SK-N-SH (cell line): ENCODE results near the gene JMJD1C. TPM values are rescaled to one million over a fixed set of nuclear protein-coding genes. Genes with fewer than 3 reads are reported as not detected.

Source experiments
- CTCF ChIA-PET: fragments of 300-600, 350-600 bp; formaldehyde crosslinking; extraction: SDS; loops from one replicate; lab custom pipeline; 2021; lab: Yijun Ruan, JAX
- POLR2A ChIA-PET: fragments of 350-600 bp; sonication (Branson Sonifier 250); formaldehyde crosslinking; extraction: SDS; loops from one replicate; lab custom pipeline; 2020; ENCODE audit warnings: antibody characterized with exemption, inconsistent platforms; lab: Yijun Ruan, JAX
- DNase-seq: peaks from one replicate; pipeline ENCODE4 v3.0.0; 2012
- H2AFZ ChIP-seq: fragments of 200-600 bp; sonication (generic); 2 replicates; pipeline ENCODE4 v1.8.1; 2016; ENCODE audit warnings: antibody characterized with exemption, mild to moderate bottlenecking, low read depth
- H3F3A ChIP-seq: fragments of 200-600 bp; sonication (generic); replicated peaks from 2 replicates; pipeline ENCODE3; 2016; ENCODE audit warnings: antibody characterized with exemption, mild to moderate bottlenecking; ENCODE audit not compliant: insufficient read depth
- H3K27ac ChIP-seq, 2 experiments: fragments of 200-500 bp in 1 of 2; fragments of 200-600 bp in 1 of 2; sonication (Bioruptor generic) in 1 of 2; sonication (generic), shearing (Covaris generic) in 1 of 2; 2 replicates each; pipeline versions ENCODE4 v1.5.1 to v1.6.1; 2014 to 2016; ENCODE audit warnings: low read depth in 2 of 2, inconsistent platforms in 1 of 2, low read length in 1 of 2, mild to moderate bottlenecking in 1 of 2, mixed read lengths in 1 of 2
- H3K27me3 ChIP-seq: fragments of 200-600 bp; sonication (generic), shearing (Covaris generic); 2 replicates; pipeline ENCODE4 v1.6.1; 2016; ENCODE audit warnings: mixed run types; ENCODE audit not compliant: insufficient read depth
- H3K36me3 ChIP-seq, 2 experiments: fragments of 200-500 bp in 1 of 2; fragments of 200-600 bp in 1 of 2; sonication (Bioruptor generic) in 1 of 2; sonication (generic) in 1 of 2; replicated peaks in 1 of 2; 2 replicates each; pipeline versions ENCODE3 to v1.5.1; 2014 to 2016; ENCODE audit warnings: low read length in 1 of 2, mild to moderate bottlenecking in 1 of 2; ENCODE audit not compliant: insufficient read depth in 2 of 2, control insufficient read depth in 1 of 2
- H3K4me1 ChIP-seq, 2 experiments: fragments of 200-500 bp in 1 of 2; fragments of 200-600 bp in 1 of 2; sonication (Bioruptor generic) in 1 of 2; sonication (generic), shearing (Covaris generic) in 1 of 2; 2 replicates each; pipeline versions ENCODE4 v1.5.1 to v1.6.1; 2014 to 2016; ENCODE audit warnings: low read depth in 1 of 2, low read length in 1 of 2, mixed run types in 1 of 2; ENCODE audit not compliant: insufficient read depth in 2 of 2, control insufficient read depth in 1 of 2
- H3K4me2 ChIP-seq: fragments of 200-600 bp; sonication (generic), shearing (Covaris generic); 2 replicates; pipeline ENCODE4 v1.6.1; 2017; ENCODE audit warnings: mixed run types
- H3K4me3 ChIP-seq, 2 experiments: fragments of 200-500 bp in 1 of 2; fragments of 200-600 bp in 1 of 2; sonication (Bioruptor generic) in 1 of 2; sonication (generic), shearing (Covaris generic) in 1 of 2; 2 replicates each; pipeline versions ENCODE4 v1.5.1 to v1.8.1; 2014 to 2016; ENCODE audit warnings: low read depth in 2 of 2, inconsistent platforms in 1 of 2, low read length in 1 of 2, mild to moderate bottlenecking in 1 of 2, mixed read lengths in 1 of 2, moderate library complexity in 1 of 2
- H3K79me2 ChIP-seq: fragments of 200-600 bp; sonication (generic); 2 replicates; pipeline ENCODE4 v1.8.1; 2017; ENCODE audit warnings: mild to moderate bottlenecking; ENCODE audit not compliant: insufficient read depth
- H3K9ac ChIP-seq: fragments of 200-600 bp; sonication (generic); 2 replicates; pipeline ENCODE4 v1.6.1; 2017; ENCODE audit warnings: mixed run types
- H3K9me2 ChIP-seq: fragments of 200-600 bp; sonication (generic); 2 replicates; pipeline ENCODE4 v1.6.1; 2017; ENCODE audit warnings: mixed run types
- H3K9me3 ChIP-seq: fragments of 200-600 bp; sonication (generic); 2 replicates; pipeline ENCODE4 v1.6.1; 2017; ENCODE audit warnings: mixed run types, mild to moderate bottlenecking, moderate library complexity
- H4K20me1 ChIP-seq: fragments of 200-600 bp; sonication (generic); 2 replicates; pipeline ENCODE4 v1.6.1; 2017; ENCODE audit warnings: mild to moderate bottlenecking, mixed run types; ENCODE audit not compliant: insufficient read depth
- CHD2 ChIP-seq: fragments of 150-350 bp; IDR thresholded peaks from 2 replicates; pipeline ENCODE4 v1.6.1; 2018; ENCODE audit warnings: low read length; ENCODE audit not compliant: partially characterized antibody
- ELF1 ChIP-seq: IDR thresholded peaks from 2 replicates; pipeline ENCODE4 v1.4.0; 2012
- FOSL2 ChIP-seq: IDR thresholded peaks from 2 replicates; pipeline ENCODE4 v1.4.0; 2012; ENCODE audit warnings: low read depth, mild to moderate bottlenecking, moderate library complexity, borderline replicate concordance
- FOXJ3 ChIP-seq: sonication (generic); formaldehyde crosslinking; IDR thresholded peaks from 2 replicates; pipeline ENCODE4 v1.5.1; 2020; ENCODE audit warnings: mild to moderate bottlenecking, missing genetic modification reagents
- FOXM1 ChIP-seq: IDR thresholded peaks from 2 replicates; pipeline ENCODE4 v1.4.0; 2012; ENCODE audit warnings: low read depth, mild to moderate bottlenecking
- GABPA ChIP-seq: IDR thresholded peaks from 2 replicates; pipeline ENCODE4 v1.4.0; 2012; ENCODE audit warnings: low read depth, mild to moderate bottlenecking
- GATA2 ChIP-seq: sonication (generic); formaldehyde crosslinking; IDR thresholded peaks from 2 replicates; pipeline ENCODE4 v1.5.0; 2020; ENCODE audit warnings: mild to moderate bottlenecking, missing genetic modification reagents
- JUND ChIP-seq: IDR thresholded peaks from 2 replicates; pipeline ENCODE4 v1.4.0; 2012
- MXI1 ChIP-seq: IDR thresholded peaks from 2 replicates; pipeline ENCODE4 v1.6.1; 2012; ENCODE audit warnings: mild to moderate bottlenecking, low read depth, low read length, improper control_type of control experiment
- NRF1 ChIP-seq: IDR thresholded peaks from 2 replicates; pipeline ENCODE4 v1.6.1; 2012; ENCODE audit warnings: low read depth, mild to moderate bottlenecking, low read length
- POLR2AphosphoS5 ChIP-seq: IDR thresholded peaks from 2 replicates; pipeline ENCODE4 v1.6.1; 2012; ENCODE audit warnings: low read depth, low read length
- RCOR1 ChIP-seq: fragments of 150-350 bp; IDR thresholded peaks from 2 replicates; pipeline ENCODE4 v1.6.1; 2017; ENCODE audit warnings: antibody characterized with exemption, low read length
- SIN3A ChIP-seq: IDR thresholded peaks from 2 replicates; pipeline ENCODE4 v1.6.1; 2012; ENCODE audit warnings: low read depth, mild to moderate bottlenecking, low read length, moderate library complexity, borderline replicate concordance
- SMC3 ChIP-seq: IDR thresholded peaks from 2 replicates; pipeline ENCODE4 v1.6.1; 2012; ENCODE audit warnings: low read depth, low read length, improper control_type of control experiment
- TAF1 ChIP-seq: IDR thresholded peaks from 2 replicates; pipeline ENCODE4 v1.6.1; 2012; ENCODE audit warnings: low read depth, mild to moderate bottlenecking, low read length, moderate library complexity, borderline replicate concordance
- TEAD4 ChIP-seq: IDR thresholded peaks from 2 replicates; pipeline ENCODE4 v1.4.0; 2012; ENCODE audit warnings: mild to moderate bottlenecking, borderline replicate concordance; ENCODE audit not compliant: insufficient read depth
- WGBS: methylation state at CpG from one replicate; pipeline ENCODE4 v1.1.6; 2017; ENCODE audit warnings: low lambda C conversion rate; 5-methylcytosine and 5-hydroxymethylcytosine counted together
- polyA plus RNA-seq, 3 experiments: library from polyadenylated mRNA; depleted of rRNA; stranded (reverse); fragments of >200 nt; gene quantifications; 2 replicates each; pipeline ENCODE4 v1.2.3, GENCODE V29; 2012
- TF ChIP-seq, protein P1 (sequence below): IDR thresholded peaks from 2 replicates; pipeline ENCODE4 v1.4.0; 2012; ENCODE audit warnings: low read depth
- TF ChIP-seq, protein P2 (sequence below): fragments of 150-350 bp; IDR thresholded peaks from 2 replicates; pipeline ENCODE4 v1.6.1; 2016; ENCODE audit warnings: mild to moderate bottlenecking, low read depth, low read length
- TF ChIP-seq, protein P3 (sequence below): IDR thresholded peaks from 2 replicates; pipeline ENCODE4 v1.4.0; 2012; ENCODE audit warnings: low read depth, borderline replicate concordance
- TF ChIP-seq, protein P4 (sequence below): IDR thresholded peaks from 2 replicates; pipeline ENCODE4; 2012

The JMJD1C gene
- polyA plus RNA-seq, 1 of the 3 experiments (the other 2 are of a cell fraction): 11.7 TPM

DNA sequence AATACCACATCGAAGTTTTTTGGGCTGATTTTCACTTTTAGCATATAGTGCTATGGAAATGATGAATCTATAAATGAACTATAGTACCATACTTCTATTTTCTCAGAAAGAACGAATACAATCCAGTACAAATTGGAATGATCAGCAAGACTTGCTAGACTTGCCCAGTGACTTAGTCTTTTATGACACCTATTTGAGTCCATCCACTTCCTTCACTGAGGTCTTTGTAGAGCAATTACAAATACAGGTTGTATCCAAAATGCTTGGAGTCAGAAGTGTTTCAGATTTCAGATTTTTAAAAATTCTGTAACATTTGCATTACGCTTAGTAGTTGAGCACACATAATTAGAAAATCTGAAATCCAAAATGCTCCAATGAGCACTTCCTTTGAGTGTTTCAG, 228.4 kb downstream of the JMJD1C start:
- peaks cover 0 to 27% of the 10 kb centered on the region in 2 experiments; a peak in 2 of 4 replicates for H3K4me1 ChIP-seq
- peaks cover 88% of the 10 kb centered on the region for H4K20me1 ChIP-seq
- H2AFZ ChIP-seq: no peak overlapping the region
- no peaks in the 10 kb centered on the region for H3K9me3 ChIP-seq
- H3K4me2 ChIP-seq: peak overlapping the region; percentile 38; the same call in 1 of the 2 replicates
- H3K79me2 ChIP-seq: peaks cover 94% of the 10 kb centered on the region
- TF ChIP-seq FOSL2: no peak
- no peak for TF ChIP-seq TAF1
- TF ChIP-seq SMC3: no peak
- no peak for TF ChIP-seq FOXJ3 (CRISPR knock-in tag)
- TF ChIP-seq POLR2AphosphoS5: no peak
- TF ChIP-seq GABPA: no peak
- TF ChIP-seq, protein P1, sequence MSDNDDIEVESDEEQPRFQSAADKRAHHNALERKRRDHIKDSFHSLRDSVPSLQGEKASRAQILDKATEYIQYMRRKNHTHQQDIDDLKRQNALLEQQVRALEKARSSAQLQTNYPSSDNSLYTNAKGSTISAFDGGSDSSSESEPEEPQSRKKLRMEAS: no peak
- TF ChIP-seq TEAD4: no peak
- TF ChIP-seq MXI1: no peak
- TF ChIP-seq GATA2 (CRISPR knock-in tag): no peak
- TF ChIP-seq NRF1: no peak
- TF ChIP-seq RCOR1: no peak
- TF ChIP-seq JUND: no peak
- TF ChIP-seq ELF1: no peak
- TF ChIP-seq CHD2: no peak
- TF ChIP-seq, protein P2, sequence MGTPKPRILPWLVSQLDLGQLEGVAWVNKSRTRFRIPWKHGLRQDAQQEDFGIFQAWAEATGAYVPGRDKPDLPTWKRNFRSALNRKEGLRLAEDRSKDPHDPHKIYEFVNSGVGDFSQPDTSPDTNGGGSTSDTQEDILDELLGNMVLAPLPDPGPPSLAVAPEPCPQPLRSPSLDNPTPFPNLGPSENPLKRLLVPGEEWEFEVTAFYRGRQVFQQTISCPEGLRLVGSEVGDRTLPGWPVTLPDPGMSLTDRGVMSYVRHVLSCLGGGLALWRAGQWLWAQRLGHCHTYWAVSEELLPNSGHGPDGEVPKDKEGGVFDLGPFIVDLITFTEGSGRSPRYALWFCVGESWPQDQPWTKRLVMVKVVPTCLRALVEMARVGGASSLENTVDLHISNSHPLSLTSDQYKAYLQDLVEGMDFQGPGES: no peak
- no peak for TF ChIP-seq SIN3A
- TF ChIP-seq FOXM1: no peak
- TF ChIP-seq, protein P3, sequence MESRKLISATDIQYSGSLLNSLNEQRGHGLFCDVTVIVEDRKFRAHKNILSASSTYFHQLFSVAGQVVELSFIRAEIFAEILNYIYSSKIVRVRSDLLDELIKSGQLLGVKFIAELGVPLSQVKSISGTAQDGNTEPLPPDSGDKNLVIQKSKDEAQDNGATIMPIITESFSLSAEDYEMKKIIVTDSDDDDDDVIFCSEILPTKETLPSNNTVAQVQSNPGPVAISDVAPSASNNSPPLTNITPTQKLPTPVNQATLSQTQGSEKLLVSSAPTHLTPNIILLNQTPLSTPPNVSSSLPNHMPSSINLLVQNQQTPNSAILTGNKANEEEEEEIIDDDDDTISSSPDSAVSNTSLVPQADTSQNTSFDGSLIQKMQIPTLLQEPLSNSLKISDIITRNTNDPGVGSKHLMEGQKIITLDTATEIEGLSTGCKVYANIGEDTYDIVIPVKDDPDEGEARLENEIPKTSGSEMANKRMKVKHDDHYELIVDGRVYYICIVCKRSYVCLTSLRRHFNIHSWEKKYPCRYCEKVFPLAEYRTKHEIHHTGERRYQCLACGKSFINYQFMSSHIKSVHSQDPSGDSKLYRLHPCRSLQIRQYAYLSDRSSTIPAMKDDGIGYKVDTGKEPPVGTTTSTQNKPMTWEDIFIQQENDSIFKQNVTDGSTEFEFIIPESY: no peak
- TF ChIP-seq, protein P4, sequence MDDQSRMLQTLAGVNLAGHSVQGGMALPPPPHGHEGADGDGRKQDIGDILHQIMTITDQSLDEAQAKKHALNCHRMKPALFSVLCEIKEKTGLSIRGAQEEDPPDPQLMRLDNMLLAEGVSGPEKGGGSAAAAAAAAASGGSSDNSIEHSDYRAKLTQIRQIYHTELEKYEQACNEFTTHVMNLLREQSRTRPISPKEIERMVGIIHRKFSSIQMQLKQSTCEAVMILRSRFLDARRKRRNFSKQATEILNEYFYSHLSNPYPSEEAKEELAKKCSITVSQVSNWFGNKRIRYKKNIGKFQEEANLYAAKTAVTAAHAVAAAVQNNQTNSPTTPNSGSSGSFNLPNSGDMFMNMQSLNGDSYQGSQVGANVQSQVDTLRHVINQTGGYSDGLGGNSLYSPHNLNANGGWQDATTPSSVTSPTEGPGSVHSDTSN: no peak
- POLR2A ChIA-PET: no interaction called here
- H3K9me2 ChIP-seq: no peaks in the 10 kb centered on the region; the same call in 1 of the 2 replicates
- WGBS: 96% methylated on average over 3 of the region's 3 CpGs
- CTCF ChIA-PET: no interaction called here
- no peak overlapping the region for H3K9ac ChIP-seq
- peaks cover 33% of the 10 kb centered on the region for H3F3A ChIP-seq
- H3K27me3 ChIP-seq: no peaks in the 10 kb centered on the region
- H3K27ac ChIP-seq: peak overlapping the region in 1 of 2 experiments; percentile 88; a peak in 2 of 4 replicates
- no peak overlapping the region for H3K4me3 ChIP-seq
- DNase-seq: no peak
- peaks cover 0 to 16% of the 10 kb centered on the region in 2 experiments for H3K36me3 ChIP-seq
